OCI-LY3 (cell line): ENCODE data around the gene ZNF275.
"Not testable (repeated sequence)": the region's sequence is repeated elsewhere in the genome, so short reads cannot be mapped to it uniquely, and the experiment has no call there.

Experiments used
- EZH2phosphoT487 ChIP-seq: fragments of 200-600 bp; shearing (Covaris generic); IDR thresholded peaks from 2 replicates; pipeline ENCODE4 v1.6.1; 2018; ENCODE audit warnings: antibody characterized with exemption, mixed run types, low read depth
- TF ChIP-seq, protein P1 (sequence below): fragments of 200-600, 300-600 bp; sonication (generic); IDR thresholded peaks from 2 replicates; pipeline ENCODE4 v1.5.1; 2014; ENCODE audit warnings: antibody characterized with exemption, low read length, low read depth

DNA sequence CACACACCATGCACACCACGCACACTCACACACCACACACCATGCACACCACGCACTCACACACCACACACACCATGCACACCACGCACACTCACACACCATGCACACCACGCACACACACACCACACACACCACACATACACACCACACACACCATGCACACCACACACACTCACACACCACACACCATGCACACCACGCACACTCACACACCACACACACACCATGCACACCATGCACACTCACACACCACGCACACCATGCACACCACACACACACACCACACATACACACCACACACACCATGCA lies 55.5 kb downstream of the ZNF275 start:
- not testable (repeated sequence) for TF ChIP-seq EZH2phosphoT487
- TF ChIP-seq, protein P1, sequence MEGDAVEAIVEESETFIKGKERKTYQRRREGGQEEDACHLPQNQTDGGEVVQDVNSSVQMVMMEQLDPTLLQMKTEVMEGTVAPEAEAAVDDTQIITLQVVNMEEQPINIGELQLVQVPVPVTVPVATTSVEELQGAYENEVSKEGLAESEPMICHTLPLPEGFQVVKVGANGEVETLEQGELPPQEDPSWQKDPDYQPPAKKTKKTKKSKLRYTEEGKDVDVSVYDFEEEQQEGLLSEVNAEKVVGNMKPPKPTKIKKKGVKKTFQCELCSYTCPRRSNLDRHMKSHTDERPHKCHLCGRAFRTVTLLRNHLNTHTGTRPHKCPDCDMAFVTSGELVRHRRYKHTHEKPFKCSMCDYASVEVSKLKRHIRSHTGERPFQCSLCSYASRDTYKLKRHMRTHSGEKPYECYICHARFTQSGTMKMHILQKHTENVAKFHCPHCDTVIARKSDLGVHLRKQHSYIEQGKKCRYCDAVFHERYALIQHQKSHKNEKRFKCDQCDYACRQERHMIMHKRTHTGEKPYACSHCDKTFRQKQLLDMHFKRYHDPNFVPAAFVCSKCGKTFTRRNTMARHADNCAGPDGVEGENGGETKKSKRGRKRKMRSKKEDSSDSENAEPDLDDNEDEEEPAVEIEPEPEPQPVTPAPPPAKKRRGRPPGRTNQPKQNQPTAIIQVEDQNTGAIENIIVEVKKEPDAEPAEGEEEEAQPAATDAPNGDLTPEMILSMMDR, result not testable (repeated sequence)
